PC-9 (cell line): ENCODE data around the gene RTP2.

Source experiments
- EZH2 ChIP-seq: fragments of 200-600 bp; sonication (generic); IDR thresholded peaks from 2 replicates; pipeline ENCODE4 v1.8.0; 2017; ENCODE audit warnings: antibody characterized with exemption, low read depth
- TF ChIP-seq, protein P1 (sequence below): fragments of 200-600 bp; sonication (generic); conservative IDR thresholded peaks from 2 replicates; pipeline ENCODE4 v1.6.1; 2017; ENCODE audit warnings: mixed run types, antibody characterized with exemption, mild to moderate bottlenecking, moderate library complexity

DNA sequence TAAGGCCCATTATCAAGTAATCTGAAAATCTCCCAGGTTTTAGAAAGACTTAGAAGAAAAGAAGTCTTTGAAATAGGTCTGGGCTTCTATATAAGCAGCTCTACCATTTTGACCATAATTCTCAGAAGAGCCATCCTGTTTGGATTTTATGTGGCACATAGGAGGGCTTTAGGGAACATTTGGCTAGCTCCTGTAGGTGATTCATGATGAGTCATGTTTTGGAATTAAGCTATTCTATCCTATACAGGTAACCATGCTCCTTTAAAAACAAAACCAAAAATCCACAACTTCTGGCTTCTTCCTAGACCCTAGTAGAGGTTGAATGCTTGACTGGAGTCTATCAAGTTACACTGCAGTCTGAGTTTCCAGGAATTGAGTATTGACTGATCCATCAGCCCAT is 41.1 kb downstream of the RTP2 start:
- TF ChIP-seq, protein P1, sequence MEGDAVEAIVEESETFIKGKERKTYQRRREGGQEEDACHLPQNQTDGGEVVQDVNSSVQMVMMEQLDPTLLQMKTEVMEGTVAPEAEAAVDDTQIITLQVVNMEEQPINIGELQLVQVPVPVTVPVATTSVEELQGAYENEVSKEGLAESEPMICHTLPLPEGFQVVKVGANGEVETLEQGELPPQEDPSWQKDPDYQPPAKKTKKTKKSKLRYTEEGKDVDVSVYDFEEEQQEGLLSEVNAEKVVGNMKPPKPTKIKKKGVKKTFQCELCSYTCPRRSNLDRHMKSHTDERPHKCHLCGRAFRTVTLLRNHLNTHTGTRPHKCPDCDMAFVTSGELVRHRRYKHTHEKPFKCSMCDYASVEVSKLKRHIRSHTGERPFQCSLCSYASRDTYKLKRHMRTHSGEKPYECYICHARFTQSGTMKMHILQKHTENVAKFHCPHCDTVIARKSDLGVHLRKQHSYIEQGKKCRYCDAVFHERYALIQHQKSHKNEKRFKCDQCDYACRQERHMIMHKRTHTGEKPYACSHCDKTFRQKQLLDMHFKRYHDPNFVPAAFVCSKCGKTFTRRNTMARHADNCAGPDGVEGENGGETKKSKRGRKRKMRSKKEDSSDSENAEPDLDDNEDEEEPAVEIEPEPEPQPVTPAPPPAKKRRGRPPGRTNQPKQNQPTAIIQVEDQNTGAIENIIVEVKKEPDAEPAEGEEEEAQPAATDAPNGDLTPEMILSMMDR = no peak
- no peak for TF ChIP-seq EZH2
